Spleen (tissue), 7 donors: ENCODE measurements around the gene ADCY2.

Experiments
- CTCF ChIP-seq, 11 experiments: fragments of 200-600 bp in 7 of 11; fragments of 450-650 bp in 4 of 11; sonication (generic) in 4 of 11; IDR thresholded peaks in 8 of 11; conservative IDR thresholded peaks in 3 of 11; 1 replicate in 7 of 11; 2 replicates in 4 of 11; pipeline versions ENCODE4 v1.4.0 to v1.8.0; 2016 to 2021; ENCODE audit warnings: antibody characterized with exemption in 11 of 11, inconsistent platforms in 4 of 11, mild to moderate bottlenecking in 1 of 11
- POLR2A ChIP-seq, 3 donors: fragments of 450-650 bp; IDR thresholded peaks; one replicate each; pipeline ENCODE4 v1.5.1; 2017; ENCODE audit warnings: antibody characterized with exemption in 3 of 3, mild to moderate bottlenecking in 1 of 3
- donor health status: DM: no; HTN: no; CAD: no; lungs with moderate emphysema.
- donor health status: DM: no; HTN: no; CAD: no.
- donor health status: DM: no; HTN: no; CAD: no.

- TF ChIP-seq CTCF (IDR thresholded peaks at IDR 0.05 in 8 of 11, conservative IDR thresholded peaks at IDR 0.05 in 3 of 11) (no peak), POLR2A (IDR thresholded peaks at IDR 0.05) (no peak)
Observed at GRCh38 chr5:7397937-7398336, 2.0 kb downstream of the ADCY2 start.
